ENCODE data around the gene NMU. TPM values are rescaled to one million over a fixed set of nuclear protein-coding genes. Genes with fewer than 3 reads are reported as not detected.

The NMU gene
- total RNA-seq, 1 experiment from 2014 or later = 28.5 TPM

DNA sequence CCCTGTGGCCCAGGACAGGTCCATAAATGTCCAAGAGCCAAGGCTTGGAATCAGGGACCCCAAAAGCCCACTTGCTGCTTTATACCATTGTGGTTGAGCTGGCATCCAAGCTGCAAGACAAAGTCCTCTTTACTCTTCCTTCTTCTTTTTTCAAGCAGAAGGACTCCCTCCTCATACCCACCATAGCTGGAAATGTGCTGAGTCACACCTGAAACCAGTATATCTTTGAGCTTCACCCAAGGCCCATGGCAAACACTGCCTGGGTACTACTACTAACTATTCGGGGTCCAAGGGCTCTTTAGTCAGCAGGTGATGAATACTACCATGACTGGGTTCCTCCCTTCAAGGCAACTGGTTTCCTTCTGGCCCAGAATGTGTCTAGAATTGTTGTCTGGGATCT is 37.3 kb upstream of the NMU start:
- Histone ChIP-seq H3K4me1 (ENCODE audit: insufficient read depth, low read length) (no peaks in the 10 kb centered on the region), H2AFZ (ENCODE audit: low read length) (no peak overlapping the region), H3K36me3 (ENCODE audit: low read depth, low read length) (no peaks in the 10 kb centered on the region), H3K27me3 (ENCODE audit: low read length) (no peaks in the 10 kb centered on the region), H4K20me1 (ENCODE audit: low read length) (no peaks in the 10 kb centered on the region), H3K4me2 (ENCODE audit: low read length) (no peak overlapping the region), H3K4me3 (ENCODE audit: low read length) (no peak overlapping the region), H3K9me2 (replicated peaks; ENCODE audit: low read length) (no peaks in the 10 kb centered on the region), H3K9me3 (ENCODE audit: low read length) (no peaks in the 10 kb centered on the region), H3K27ac (ENCODE audit: low read length) (no peak overlapping the region), H3K79me2 (ENCODE audit: low read length) (no peaks in the 10 kb centered on the region), H3F3A (ENCODE audit: low read length, unreplicated experiment) (no peaks in the 10 kb centered on the region), H3K9ac (ENCODE audit: low read length) (no peak overlapping the region)
- no peak for ATAC-seq
- no peak for DNase-seq
- CTCF ChIA-PET = no interaction called here
- intact Hi-C loops (cut with micrococcal nuclease) = no loop called here
- TF ChIP-seq, protein P1, sequence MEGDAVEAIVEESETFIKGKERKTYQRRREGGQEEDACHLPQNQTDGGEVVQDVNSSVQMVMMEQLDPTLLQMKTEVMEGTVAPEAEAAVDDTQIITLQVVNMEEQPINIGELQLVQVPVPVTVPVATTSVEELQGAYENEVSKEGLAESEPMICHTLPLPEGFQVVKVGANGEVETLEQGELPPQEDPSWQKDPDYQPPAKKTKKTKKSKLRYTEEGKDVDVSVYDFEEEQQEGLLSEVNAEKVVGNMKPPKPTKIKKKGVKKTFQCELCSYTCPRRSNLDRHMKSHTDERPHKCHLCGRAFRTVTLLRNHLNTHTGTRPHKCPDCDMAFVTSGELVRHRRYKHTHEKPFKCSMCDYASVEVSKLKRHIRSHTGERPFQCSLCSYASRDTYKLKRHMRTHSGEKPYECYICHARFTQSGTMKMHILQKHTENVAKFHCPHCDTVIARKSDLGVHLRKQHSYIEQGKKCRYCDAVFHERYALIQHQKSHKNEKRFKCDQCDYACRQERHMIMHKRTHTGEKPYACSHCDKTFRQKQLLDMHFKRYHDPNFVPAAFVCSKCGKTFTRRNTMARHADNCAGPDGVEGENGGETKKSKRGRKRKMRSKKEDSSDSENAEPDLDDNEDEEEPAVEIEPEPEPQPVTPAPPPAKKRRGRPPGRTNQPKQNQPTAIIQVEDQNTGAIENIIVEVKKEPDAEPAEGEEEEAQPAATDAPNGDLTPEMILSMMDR (conservative IDR thresholded peaks at IDR 0.05; ENCODE audit: low read depth, low read length) = no peak
- TF ChIP-seq EZH2 (IDR thresholded peaks at IDR 0.05; ENCODE audit: low read length, unreplicated experiment) (no peak), EZH2phosphoT487 (IDR thresholded peaks at IDR 0.05; ENCODE audit: borderline replicate concordance, low read length) (no peak)
- no TSS peak for BruUV-seq (replicated peaks)
- POLR2A ChIA-PET (ENCODE audit: unreplicated experiment) = no interaction called here

DNA sequence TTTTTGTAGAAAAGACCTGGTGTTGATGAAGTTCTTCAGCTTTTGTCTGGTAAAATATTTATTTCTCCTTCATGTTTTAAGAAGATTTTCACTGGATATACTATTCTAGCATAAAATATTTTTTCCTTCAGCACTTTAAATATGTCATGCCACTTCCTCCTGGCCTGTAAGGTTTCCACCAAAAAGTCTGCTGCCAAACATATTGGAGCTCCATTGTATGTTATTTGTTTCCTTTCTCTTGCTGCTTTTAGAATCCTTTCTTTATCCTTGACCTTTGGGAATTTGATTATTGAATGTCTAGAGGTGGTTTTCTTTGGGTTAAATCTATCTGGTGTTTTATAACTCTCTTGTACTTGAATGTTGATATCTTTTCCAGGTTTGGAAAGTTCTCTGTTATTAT is 35.6 kb upstream of the NMU start:
- Histone ChIP-seq H3K9me3 (ENCODE audit: low read length) (no peaks in the 10 kb centered on the region), H3K79me2 (ENCODE audit: low read length) (no peaks in the 10 kb centered on the region), H2AFZ (ENCODE audit: low read length) (no peak overlapping the region), H4K20me1 (ENCODE audit: low read length) (no peaks in the 10 kb centered on the region), H3K9me2 (replicated peaks; ENCODE audit: low read length) (no peaks in the 10 kb centered on the region), H3K4me1 (ENCODE audit: insufficient read depth, low read length) (no peaks in the 10 kb centered on the region), H3K4me3 (ENCODE audit: low read length) (no peak overlapping the region), H3K27me3 (ENCODE audit: low read length) (peaks cover 15% of the 10 kb centered on the region; the same call in 1 of the 2 replicates), H3K4me2 (ENCODE audit: low read length) (no peak overlapping the region), H3K27ac (ENCODE audit: low read length) (no peak overlapping the region), H3K36me3 (ENCODE audit: low read depth, low read length) (no peaks in the 10 kb centered on the region), H3K9ac (ENCODE audit: low read length) (no peak overlapping the region), H3F3A (ENCODE audit: low read length, unreplicated experiment) (no peaks in the 10 kb centered on the region)
- no TSS peak for BruUV-seq (replicated peaks)
- ATAC-seq = no peak
- ChIA-PET POLR2A (ENCODE audit: unreplicated experiment) (no interaction called here), CTCF (no interaction called here)
- TF ChIP-seq EZH2phosphoT487 (IDR thresholded peaks at IDR 0.05; ENCODE audit: borderline replicate concordance, low read length) = no peak
- TF ChIP-seq, protein P1 (conservative IDR thresholded peaks at IDR 0.05; ENCODE audit: low read depth, low read length) = no peak
- TF ChIP-seq EZH2 (IDR thresholded peaks at IDR 0.05; ENCODE audit: low read length, unreplicated experiment) = no peak
- intact Hi-C loops (cut with micrococcal nuclease) = no loop called here
- DNase-seq = no peak

DNA sequence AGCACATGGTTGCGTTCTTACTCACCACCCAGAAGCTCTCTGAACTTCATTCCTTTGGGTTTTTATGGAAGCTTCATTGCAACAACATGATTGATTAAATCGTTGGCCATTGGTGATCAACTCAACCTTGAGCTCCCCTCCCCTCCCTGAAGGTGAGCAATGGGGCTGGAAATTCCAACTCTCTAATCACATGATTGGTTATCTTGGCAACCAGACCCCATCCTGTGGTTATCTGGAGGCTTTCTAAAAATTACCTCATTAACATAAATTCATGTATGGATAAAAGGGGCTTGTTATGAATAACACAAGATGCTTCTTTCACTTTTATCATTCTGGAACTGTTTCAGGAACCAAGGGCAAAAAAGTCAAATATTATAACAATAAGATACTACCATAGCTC is 34.6 kb upstream of the NMU start:
- DNase-seq (no peak), ATAC-seq (no peak)
- Histone ChIP-seq H3F3A (ENCODE audit: low read length, unreplicated experiment) (no peaks in the 10 kb centered on the region), H3K4me2 (ENCODE audit: low read length) (no peak overlapping the region), H3K4me1 (ENCODE audit: insufficient read depth, low read length) (no peaks in the 10 kb centered on the region), H3K4me3 (ENCODE audit: low read length) (no peak overlapping the region), H3K36me3 (ENCODE audit: low read depth, low read length) (no peaks in the 10 kb centered on the region), H3K79me2 (ENCODE audit: low read length) (no peaks in the 10 kb centered on the region), H3K9ac (ENCODE audit: low read length) (no peak overlapping the region), H3K9me3 (ENCODE audit: low read length) (no peaks in the 10 kb centered on the region), H2AFZ (ENCODE audit: low read length) (no peak overlapping the region), H3K27me3 (ENCODE audit: low read length) (peaks cover 18% of the 10 kb centered on the region; the same call in 1 of the 2 replicates), H3K9me2 (replicated peaks; ENCODE audit: low read length) (no peaks in the 10 kb centered on the region), H3K27ac (ENCODE audit: low read length) (no peak overlapping the region), H4K20me1 (ENCODE audit: low read length) (no peaks in the 10 kb centered on the region)
- BruUV-seq (replicated peaks) = no TSS peak
- ChIA-PET POLR2A (ENCODE audit: unreplicated experiment) (no interaction called here), CTCF (no interaction called here)
- intact Hi-C loops (cut with micrococcal nuclease) = no loop called here
- TF ChIP-seq EZH2phosphoT487 (IDR thresholded peaks at IDR 0.05; ENCODE audit: borderline replicate concordance, low read length) = no peak
- TF ChIP-seq, protein P1 (conservative IDR thresholded peaks at IDR 0.05; ENCODE audit: low read depth, low read length) = no peak
- no peak for TF ChIP-seq EZH2 (IDR thresholded peaks at IDR 0.05; ENCODE audit: low read length, unreplicated experiment)
